ENCODE data around the gene SZT2.
A peak's percentile ranks its signal among the peaks of the same experiment; 100 is the strongest.
"Not testable (repeated sequence)": the region's sequence is repeated elsewhere in the genome, so short reads cannot be mapped to it uniquely, and the experiment has no call there.

SZT2 gene

DNA sequence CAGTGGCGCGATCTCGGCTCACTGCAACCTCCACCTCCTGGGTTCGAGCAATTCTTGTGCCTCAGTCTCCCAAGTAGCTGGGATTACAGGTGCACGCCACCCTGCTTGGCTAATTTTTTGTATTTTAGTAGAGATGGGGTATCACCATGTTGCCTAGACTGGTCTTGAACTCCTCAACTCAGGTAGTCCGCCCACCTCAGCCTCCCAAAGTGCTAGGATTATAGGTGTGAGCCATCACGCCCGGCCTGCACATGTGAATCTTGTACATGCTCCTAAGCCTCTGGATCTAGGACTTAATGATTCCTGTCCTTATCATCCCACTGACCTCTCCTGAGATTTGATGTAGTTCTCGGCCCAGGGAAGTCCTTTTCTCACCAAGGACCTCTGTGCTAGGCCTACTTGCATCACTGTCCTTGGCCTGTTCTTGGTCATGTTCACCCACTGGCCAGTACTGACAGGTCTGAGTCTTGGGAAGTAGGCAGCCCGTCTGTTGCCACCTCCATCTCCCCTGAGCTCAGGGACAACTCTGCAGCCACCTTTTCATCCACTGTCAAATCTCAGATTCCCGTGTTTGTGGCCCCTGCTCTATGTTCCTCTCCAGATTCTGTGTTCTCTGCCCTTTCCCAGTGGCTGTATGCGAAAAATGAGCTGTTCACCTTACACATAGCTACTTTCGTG, 54.6 kb downstream of the SZT2 start:
- no peak for DNase-seq

DNA sequence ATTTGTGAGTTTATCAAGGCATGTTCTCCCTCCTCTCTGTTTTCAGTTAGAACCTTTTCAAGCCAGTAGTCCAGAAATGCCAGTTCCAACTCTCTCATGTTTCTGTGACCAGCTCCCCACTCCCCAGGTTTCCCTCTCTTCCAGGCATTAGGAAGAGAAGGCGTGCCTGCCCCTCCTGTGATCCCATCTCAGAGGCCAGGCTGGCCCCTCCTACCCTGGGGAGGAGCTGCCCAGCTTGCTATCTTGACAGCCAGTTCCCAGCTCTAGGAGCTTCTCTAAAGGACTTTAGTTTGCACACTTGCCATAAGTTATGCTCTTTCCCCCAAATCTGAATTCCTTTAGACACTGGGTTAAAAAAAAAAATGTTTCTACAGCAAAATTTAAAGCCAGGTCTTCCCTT, 55.1 kb downstream of the SZT2 start:
- DNase-seq, result no peak

DNA sequence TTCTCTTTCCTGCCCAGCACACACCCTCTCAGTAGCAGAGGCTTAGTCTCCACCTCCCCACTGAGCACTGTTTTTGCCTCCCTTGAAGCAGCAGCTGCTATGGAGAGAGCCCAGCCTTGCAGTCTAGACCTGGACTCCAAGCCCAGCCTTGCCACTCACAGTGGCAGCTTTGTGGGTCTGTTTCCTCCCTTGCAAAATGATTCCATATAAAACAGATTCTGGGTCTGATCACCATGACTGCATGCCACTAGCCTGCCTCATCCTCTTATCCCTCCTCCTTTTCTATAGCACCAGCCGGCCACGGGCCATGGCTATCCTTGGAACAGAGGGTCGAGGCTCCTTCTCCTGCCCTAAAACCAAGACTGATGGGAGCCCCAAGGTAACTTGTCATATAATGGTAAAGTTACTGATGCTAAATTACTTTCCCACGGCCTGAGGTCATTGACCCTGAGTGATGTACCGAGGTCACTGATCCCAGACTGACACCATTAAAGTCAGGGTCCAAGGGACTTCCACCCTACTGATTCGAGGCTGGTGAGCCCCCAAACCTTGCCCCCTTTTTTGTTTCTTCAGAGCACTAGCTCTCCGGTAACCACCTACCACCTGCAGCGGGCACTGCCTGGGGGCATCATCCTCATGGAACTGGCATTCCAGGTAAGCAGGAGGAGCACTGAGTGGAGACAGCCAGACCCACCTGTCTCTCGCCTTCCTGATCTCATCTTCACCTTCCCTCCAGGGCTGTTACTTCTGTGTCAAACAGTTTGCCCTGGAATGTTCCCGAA, 56.1 kb downstream of the SZT2 start:
- no peak for DNase-seq

DNA sequence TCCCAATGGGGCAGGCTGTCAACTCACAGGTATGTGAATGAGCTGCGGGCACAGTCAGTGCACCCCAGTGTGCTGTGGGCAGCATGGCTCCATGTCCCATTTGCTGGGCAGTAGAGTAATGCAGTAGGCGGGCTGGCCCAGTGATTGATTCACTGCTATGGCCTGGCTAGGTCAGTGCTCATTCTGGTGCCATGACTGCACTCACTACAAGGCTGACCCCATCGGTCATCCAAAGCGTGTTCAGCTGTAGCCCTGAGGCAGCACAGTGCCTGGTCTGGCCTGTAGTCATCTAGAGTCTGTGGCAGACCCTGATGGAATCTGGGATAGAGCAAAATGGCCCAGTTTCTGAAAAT, 56.7 kb downstream of the SZT2 start:
- no peak for DNase-seq

DNA sequence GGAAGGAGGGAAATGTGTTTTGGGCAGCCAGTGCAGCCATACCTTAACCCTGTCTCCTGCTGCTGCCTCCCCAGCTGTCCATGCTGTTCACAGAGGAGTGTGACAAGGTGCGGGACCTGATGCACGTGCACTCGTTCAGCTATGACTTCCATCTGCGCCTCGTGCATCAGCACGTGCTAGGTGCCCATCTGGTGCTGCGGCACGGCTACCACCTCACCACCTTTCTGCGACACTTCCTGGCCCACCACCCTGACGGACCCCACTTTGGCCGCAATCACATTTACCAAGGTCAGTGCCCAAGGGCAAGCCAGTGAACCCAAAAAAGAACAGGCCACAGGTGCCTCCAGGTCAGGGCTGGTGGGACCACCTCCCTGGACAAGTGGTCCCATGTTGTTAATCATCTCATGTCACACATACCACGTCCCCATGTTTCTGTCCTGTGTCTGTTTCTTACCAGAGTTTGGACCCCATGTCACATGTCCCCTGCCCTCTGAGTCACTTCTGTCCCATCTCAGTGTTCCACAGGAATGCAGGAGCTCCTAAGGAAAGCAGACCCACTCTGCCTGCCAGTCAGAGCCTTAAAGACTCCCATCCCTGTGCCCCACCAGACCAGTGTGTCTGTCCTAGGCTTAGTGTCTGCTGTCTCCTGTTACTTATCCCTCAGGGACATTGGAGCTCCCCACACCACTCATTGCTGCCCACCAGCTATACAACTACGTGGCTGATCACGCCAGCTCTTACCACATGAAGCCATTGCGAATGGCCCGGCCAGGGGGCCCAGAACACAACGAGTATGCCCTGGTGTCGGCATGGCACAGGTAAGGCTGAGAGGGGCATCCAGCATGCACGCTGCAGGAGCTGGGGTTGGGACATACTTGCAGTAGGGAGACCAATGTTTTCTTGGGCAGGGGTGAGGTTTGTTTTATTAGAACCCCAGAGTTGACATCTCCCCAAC, 57.5 kb downstream of the SZT2 start:
- DNase-seq, result no peak

DNA sequence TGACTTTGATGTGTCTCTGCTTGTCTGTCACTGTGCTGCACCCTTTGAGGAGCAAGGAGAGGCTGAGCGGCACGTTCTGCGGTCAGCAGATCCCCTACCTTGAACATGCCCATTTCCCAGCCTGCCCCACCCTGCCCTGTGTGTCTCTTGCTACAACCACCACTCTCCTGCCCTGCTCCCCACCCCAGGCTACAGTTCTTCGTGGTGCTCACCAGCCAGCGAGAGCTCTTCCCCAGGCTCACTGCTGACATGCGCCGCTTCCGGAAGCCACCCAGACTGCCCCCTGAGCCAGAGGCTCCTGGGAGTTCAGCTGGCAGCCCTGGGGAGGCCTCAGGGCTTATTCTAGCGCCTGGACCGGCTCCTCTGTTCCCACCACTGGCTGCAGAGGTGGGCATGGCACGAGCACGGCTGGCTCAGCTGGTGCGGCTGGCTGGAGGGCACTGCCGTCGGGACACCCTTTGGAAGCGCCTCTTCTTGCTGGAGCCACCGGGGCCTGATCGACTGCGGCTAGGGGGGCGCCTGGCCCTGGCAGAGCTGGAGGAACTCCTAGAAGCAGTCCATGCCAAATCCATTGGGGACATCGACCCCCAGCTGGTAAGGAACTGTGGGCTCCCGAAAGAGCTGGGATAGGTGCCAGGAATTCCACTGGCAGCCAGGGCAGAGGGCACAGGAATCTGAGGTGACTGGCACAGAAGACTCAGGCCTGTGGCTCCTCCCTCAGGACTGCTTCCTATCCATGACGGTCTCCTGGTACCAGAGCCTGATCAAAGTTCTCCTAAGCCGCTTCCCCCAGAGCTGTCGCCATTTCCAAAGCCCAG, 58.4 kb downstream of the SZT2 start:
- no peak for DNase-seq

DNA sequence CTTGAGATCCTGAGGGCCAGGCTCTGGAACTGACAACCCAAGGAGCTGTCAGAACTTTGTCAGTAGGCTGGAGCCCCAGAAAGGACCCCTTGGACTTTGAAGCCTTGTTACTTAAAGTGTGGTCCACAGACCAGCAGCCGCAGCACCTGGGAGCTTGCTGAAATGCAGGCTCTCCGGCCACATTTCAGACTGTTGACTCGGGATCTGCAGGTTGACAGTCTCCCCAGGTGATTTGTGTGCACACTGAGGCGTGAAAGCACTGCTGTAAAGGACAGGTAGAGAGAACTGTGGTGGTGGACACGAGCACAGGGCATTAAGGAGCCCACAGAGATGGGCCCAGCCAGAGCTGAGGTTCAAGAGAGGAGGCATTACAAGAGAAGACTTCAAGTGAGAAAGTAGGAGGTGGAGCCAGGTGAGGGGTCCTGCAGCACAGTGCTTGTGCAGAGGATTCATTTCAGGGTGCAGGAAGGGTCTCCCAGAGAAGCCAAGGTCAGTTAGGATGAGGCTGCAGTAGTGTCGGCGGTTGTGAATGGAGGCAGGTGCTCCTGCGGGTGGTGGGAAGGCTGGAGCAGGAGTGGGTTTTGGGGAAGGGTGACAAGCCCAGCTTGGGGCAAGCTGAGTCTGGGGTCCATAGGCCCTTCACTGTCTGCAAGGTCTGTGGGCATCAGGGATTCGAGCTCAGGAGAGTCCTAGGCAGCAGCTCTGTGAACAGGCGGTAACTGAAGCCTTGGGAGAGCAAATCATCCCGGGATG, 59.4 kb downstream of the SZT2 start:
- DNase-seq, result no peak

DNA sequence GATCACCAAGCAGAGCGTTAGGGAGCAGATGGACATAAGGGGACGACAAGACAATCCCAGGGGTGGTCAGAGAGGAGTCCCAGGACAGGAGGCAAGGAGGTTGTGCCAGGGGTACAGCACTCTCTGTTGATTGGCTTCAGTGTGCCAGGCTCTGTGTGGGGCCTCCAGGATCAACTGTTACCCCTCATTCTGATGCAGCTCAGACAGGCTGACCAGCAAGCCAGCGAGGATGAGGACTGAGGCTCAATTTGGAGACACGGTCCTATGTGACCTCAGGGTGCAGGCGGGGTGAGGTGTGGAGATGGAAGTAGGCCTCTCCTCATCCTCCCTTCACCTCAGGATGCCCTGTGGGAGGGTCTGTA, 60.0 kb downstream of the SZT2 start:
- DNase-seq, result no peak

DNA sequence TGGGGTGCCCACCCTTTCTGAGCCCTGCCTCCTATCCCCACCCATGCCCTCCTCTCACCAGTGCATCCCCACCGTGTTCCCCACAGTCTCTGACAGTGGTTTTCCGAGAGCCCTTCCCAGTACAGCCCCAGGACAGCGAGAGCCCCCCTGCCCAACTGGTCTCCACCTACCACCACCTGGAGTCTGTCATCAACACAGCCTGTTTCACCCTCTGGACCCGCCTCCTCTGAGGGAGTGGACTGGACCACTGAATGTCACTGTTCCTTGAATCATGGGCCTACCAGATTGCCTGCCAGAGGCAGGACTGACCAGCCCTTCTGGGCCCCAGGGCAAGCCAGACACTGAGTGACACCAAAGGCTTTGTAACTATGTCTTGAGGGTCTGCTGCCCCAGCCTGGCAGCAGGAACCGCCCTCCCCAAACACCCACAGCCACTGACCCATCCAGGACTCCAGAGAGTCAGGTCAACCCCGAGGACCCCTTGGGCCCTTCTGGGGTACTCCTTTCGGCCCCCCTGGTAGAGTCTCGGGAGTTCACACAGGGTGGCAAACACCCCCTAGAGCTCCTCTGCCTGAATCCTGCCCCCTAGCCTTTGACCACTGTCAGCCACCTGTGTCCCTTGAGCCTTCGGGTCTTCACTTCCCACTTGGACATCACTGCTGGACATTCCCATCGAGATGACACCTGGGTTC, 60.7 kb downstream of the SZT2 start:
- DNase-seq, result no peak

DNA sequence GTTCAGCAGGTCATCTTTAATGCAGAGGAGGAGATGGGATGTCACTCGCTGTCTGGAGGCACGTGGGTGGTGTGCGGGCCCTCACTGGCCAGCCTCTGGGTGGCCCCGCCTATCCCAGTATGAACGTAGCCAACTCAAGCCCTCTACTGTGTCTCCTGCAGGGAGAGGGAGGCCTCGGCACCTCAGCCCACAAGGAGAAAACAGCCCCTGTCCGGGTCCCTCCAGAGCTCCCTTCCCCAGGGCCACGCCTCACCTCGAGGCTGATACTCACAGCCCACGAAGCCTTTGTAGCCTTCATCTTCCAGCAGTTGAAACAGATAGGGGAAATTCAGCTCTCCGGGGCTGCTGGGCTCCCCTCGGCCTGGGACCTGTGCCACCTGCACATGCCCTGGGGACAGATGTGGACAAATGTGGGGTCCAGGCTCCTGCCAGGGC, 61.5 kb downstream of the SZT2 start:
- no peak for DNase-seq

DNA sequence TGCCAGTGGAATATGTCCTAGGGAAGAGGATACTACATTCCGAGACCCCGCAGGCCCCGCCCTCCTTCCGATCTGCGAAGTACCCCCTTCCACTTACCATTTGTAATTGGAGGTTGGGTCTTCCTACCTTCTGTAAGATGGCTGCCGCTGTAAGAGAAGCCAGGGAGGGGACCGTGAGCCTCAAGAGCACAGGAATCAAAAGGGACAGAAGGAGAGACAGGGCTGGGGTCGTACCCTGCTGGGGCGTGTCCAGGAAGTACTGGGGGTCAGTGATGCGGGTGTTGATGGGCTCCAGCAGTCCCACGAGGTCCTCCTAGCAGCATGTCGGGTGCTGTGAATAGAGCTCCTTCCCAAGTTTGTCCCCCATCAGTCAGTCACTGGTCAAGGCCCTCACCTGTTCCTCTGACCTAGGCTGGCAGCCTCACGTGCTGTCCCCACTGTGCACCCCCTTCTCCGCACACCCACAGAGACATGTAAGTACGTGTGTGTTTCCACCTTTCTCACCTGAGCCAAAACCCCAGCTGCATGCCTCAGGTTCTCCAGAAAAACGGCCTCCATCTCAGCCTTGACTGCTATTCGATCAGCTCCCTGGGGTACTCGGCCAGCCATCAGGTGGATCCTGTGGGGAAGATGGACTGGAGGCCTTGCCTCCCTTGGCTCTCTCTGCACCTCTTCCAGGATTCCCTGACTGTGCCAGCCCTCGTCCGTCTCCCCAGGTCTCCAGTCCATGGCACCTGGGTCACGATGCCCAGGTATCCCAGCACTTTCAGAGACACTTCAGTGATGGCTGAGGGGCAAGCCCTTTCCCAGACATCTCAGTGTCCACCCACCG, 62.2 kb downstream of the SZT2 start:
- no peak for DNase-seq

DNA sequence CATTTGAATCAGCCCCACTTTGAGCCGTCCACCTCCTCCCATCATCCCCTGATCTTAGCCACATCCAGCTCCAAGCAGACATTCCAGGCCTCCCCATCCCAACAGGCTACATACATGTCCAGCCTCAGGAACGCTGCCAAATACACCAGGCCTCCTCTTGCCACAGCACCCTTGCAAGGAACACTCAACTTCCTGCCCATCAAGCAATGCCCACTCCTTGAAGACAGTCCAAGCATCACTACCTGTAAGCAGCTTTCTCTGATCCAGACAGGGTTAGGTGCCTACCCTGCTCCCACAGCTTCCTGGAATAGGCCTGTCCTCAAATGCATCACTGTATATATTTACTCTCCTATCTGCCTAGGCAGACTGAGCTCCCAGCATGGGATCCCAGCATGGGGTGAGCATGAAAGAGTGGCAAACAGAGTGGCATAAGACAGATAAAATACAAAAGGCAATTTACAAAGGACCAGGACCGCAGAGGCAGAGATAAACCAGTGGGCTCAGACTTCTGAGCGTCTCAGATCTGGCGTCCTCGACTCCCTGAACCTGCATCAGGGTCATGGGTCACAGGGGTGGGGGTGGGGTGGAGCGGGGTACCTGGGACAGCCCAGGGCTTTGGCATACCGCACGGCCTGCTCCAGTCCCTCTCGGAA, 63.2 kb downstream of the SZT2 start:
- DNase-seq, result no peak

DNA sequence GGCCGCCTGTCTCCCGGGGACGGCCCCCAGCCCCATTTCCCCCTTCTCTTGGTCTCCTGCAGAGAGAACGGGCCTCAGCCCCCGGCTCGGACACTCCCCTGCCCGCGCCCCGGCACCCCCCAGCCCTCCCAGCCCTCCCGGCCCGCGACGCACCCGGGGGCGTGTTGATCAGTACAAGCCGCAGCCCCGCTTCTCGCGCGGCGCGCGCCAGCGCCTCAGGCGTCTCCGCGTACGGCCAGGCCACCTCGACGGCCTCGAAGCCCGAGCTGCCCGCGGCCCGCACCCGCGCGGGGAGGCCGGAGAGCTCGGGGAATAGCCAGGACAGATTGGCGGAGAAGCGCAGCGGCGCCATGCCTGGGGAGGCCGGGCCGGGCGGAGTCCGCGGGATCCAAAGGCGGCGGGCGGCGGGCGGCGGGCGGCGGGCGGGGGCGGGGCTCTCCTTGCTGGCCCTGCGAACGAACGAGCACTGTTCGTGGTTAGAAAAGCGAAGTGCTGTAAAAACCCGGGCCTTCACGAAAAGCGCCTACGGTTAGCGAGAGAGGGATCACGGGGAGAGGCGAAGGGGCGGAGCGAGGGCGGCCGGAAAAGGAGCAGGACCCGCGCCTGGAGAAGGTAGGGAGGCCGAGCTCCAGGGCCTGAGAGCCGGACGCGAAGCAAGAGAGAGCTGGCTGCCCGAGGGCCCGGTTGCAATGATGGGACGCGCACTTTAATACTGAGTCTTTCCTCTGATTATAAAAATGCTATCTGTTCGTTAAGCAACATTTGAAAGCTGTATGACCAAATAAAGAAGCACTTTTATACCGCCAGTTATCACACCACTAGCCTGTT, 64.0 kb downstream of the SZT2 start, which contains the start of gene HYI:
TSS of gene HYI (minus strand) at position 490 of the 828 bp plus-strand sequence. CDS start at position 352, 138 bp downstream.
- DNase-seq, result peak; percentile 76

DNA sequence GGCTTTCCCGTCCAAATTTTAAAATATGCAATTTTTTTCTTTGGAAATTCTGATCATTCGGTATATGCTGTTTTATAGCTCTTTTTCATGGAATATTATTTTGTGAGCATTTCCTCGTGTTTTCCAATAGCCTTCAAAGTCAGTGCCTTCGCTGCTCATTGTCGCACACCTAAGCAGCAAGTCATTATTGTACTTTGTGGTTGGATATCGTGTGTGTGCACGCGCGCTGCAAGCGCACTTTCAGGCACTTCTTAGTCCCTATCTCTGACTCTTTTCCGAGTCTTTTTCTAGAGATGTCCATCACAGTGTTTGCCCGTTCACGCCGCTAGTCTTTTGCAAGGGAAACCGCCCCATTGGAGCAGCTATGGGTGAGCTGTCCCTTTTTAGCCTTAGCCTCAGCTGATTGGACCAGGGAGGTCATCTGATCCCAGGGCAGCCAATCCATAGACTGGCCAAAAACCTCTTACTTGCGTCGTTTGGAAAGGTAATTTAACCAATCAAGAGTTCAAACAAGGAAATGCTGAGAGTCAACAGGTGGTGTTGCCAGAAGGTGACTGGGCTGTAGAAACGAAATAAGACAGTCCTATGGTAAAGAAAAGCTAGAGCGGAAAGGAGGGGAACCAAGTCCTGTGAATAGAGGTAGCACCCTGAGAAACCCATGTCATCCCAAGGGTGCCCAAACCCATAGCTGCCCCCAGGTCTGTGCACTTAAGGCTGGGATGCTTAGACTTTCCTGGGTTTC, 64.7 kb downstream of the SZT2 start:
- peak; percentile 80 for DNase-seq

DNA sequence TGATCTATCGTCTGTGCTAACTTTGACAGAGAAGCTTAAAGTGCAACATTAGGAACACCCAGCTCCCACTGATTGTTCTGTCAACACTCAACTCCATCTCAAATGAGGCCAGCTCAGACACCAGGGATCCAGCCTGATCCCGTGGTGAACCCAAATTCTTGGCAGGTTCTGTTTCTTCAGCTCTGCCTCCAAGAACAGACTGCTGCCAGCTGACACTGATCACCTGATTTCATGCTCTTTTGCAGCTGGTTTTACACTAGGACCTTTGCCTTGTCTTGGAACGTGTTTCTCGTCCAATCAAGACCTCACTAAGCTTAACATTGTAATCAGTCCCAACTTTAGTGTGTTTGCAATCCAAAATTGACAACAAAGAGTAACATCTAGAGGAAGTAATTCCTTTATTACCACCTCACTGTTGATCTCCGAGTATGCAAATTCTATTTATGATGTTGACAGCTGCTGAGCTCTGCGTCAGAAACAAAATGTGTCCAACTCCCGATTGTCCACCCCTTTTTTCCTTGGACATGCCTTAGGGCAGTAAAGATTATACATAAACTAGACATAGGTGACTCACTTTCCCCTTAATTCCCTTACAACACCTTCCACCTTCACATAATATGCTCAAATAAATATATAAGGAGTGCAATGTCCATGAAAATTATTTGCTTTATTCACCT, 65.7 kb downstream of the SZT2 start:
- no peak for DNase-seq

DNA sequence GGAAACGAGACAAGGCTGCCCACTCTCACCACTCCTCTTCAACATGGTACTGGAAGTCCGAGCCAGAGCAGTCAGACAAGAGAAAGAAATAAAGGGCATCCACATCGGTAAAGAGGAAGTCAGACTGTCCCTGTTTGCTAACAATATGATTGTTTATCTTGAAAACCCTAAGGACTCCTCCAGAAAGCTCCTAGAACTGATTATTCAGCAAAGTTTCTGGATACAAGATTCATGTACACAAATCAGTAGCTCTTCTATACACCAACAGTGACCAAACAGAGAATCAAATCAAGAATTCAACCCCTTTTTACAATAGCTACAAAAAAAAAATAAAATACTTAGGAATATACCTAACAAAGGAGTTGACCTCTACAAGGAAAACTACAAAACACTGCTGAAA, 68.7 kb downstream of the SZT2 start:
- DNase-seq, result not testable (repeated sequence)

DNA sequence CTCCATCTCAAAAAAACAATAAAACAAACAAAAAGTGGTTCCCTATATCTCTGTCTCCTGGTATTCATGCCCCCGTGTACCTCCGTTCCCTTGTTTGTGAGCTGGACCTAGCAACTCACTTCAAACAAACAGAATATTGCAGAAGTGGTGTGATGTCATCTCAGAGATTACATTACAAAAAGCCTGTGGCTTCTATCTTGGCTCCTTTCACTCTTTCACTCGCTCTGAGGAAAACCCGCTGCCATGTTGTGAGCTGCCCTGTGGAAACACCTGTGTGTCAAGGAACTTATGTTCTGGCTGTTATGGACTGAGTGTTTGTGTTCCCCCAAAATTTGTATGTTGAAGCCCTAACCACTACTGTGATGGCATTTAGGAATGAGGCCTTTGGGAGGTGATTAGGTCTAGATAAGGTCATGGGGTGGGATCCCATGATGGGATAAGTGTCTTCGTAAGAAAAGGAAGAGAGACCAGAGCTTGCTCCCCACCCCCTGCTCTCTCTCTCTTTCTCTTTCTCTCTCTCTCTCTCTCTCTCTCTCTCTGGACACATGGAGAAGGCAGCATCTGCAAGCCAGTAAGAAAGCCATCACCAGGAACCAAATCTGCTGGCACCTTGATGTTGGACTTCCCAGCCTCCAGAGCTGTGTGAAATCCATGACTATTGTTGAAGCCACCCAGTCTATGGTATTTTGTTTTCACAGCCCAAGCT, 71.4 kb downstream of the SZT2 start:
- no peak for DNase-seq

Measured in CD4-positive, alpha-beta T cell treated with Interleukin-21 for 1 hour (primary cell).